ENCODE results near the gene MMP24OS.

Gene MMP24OS

DNA sequence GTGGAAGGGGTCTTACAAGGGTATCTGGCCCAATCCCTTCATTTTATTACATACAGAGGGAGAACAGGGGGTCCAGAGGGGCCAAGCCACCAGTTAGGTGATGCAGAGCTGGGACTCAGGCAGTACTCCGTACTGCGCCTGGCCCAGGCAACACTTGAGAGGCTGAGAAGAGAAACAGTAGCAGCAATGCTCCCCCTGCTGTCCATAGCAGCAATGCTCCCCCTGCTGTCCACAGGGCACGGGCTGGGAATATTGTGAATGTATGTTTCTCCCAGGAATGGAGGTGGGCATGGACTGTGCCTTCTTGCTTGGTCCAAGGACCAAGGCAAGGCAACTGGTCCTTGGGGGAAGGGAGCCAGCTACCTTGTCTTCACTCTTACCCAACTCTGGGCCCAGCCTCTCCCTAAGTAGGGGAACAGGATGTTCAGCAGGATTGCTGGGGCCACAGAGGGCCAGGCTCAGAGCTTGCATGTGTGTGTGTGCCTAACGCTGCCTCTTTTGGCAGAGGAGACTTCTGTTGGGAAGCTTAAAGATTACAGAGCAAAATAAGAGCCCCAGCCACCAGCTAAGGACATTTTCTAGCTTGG lies 29.1 kb upstream of the MMP24OS start:
- DNase-seq (ENCODE audit: low spot score) (peak; percentile 51), FAIRE-seq (peak; percentile 20)

- FAIRE-seq (peak; percentile 37), DNase-seq (ENCODE audit: low spot score) (peak; percentile 98)
Observed at GRCh38 chr20:35305682-35306556, 28.0 kb upstream of the MMP24OS start.

- FAIRE-seq (no peak), DNase-seq (ENCODE audit: low spot score) (no peak)
Observed at GRCh38 chr20:35304956-35305355, 27.0 kb upstream of the MMP24OS start.

- DNase-seq (ENCODE audit: low spot score) (peak; percentile 84), FAIRE-seq (no peak)
Observed at GRCh38 chr20:35303735-35304491, 26.0 kb upstream of the MMP24OS start.

DNA sequence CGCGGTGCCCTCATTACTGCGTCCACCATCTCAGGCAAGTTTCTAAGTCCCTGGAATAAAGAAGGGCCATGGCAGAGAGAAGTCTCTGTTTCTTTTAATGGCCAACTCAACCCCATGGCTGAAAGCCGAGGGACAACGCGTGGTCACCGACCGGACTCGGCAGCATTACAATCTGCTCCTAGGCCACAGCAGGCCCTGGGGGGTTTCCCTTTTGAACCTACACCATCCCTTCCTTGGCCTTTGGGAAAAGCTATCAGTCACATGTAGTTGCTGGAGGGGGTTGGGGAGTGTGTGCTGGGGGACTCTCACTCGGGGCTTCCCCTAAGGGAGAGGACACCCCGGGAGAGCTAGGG lies 25.4 kb upstream of the MMP24OS start:
- DNase-seq (ENCODE audit: low spot score) (no peak), FAIRE-seq (no peak)

DNA sequence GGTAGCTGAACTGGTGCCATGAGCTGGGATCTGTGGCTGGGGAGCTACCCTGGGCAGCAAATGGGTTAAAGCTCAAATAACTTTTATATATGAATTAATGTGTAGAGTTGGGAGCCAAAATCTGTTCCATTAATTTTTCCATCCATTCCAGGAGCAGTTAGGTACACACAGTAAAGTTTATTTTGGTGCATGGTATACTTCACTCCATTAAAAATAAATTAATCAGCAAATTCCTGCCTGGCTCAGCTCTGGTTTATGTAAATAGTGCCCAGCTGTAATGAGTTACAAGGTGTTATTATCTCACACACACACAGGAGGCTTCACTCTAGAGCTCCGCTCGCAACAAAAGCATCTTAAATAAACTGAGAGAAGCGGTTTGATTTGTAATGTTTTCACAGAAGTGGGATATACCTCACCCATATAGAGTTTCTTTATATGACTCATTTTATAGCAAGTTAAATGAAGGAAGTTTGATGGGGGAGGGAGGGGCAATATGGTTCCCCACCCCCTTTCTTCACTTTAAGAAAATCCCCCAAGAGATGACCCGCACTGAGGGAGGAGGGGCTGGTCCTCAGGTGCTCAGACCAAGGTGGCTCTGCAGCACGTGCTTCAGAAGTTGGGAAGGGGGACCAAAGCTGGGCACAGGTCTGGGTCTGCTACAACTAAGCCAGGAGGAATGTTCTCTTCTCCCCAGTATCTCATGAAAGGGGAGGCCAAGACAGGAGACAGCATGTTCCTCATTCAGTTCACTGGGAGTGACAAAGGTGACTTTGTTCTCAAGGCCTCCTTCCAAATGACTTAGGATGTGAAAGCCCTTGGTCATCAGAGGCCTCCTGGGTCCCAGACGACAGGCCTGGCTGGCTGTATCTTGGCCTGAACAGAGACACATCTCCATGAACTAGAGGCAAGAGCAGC lies 24.8 kb upstream of the MMP24OS start:
- no peak for FAIRE-seq
- DNase-seq (ENCODE audit: low spot score), result no peak

- FAIRE-seq, result no peak
- DNase-seq (ENCODE audit: low spot score), result no peak
Observed at GRCh38 chr20:35301426-35301825, 23.5 kb upstream of the MMP24OS start.

- FAIRE-seq, result no peak
Observed at GRCh38 chr20:35300469-35301262, 22.7 kb upstream of the MMP24OS start.

DNA sequence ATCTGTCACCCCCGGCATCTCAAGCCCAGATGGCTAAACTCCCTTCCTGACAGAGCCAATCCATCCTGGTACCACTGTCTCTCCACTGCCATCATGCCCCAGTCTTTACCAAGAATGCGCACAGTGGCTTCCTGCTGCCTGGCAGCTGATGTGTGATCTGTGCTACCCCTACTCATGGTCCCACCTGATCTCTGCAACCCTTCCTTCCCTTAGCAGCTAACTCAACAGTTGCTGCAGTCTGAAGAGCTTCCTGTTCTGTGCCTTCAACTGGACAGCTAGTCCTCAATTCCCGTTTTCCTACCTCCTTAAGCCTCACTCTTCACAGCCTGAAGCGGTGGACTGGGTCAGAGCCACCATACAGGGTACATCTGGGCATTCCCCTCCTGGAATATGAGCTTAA lies 21.9 kb upstream of the MMP24OS start:
- FAIRE-seq (no peak), DNase-seq (ENCODE audit: low spot score) (no peak)

More at GRCh38 chr20:35300469-35301262, 22.7 kb upstream of the MMP24OS start:
- DNase-seq (ENCODE audit: low spot score), result no peak

DNA sequence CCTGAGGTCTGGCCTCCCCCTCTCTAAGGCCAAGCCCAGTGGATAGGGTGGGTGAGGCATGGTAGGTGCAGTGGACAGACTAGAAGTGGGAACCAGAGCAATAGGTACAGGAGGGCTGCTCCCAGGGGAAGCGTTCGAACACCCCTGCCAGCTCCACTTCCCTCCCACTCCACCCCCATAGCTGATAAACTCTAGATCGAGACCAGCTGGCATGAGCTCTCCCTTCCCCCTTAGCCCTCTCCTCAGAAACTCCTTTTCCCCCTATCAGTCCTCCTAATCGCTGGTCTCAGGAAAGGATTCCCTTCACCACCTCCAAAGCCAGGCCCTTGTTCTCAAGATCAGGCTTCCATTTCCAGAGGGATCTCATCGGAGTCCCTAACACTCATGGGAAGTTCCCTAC lies 20.3 kb upstream of the MMP24OS start:
- FAIRE-seq (no peak), DNase-seq (ENCODE audit: low spot score) (no peak)

DNA sequence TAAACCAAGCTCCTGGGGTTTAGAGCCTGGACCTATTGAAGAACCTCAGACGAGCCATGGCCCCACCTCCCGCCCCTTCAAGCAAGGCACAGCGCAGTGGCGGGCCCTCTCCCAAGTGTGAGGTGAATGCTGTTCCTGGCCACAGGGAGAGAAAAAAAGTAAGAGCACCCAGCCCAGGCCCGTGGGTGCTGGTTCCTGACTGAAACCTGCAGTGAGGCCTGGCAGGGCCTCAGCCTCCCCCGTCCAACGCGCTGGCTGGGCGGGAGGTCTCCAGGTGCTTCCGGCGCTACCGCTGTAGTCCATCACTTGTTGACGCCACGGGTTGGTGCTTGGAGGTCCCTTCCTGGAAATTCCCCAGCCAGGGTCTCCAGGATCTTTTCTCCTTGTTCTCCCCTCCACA lies 19.8 kb upstream of the MMP24OS start:
- DNase-seq (ENCODE audit: low spot score), result no peak

DNA sequence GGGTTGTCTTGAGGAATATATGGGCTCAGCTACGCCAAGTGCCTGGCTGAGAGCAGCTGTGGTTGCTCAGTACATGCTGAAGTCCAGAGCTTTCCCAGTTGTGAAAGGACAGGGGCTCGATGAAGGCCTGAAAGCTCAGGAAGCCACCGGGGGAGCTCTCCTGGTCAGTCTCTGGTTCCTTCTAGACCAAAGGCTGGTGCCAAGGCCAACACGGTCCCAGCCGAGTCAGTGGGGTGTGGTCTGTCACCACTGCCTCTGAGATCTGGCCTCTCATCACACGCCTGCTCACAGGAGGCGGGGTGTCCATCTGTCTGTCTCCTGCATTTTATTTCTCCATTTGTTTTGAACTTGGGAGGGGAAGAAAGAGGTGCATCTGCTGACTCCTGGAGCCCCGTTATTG lies 19.2 kb upstream of the MMP24OS start:
- FAIRE-seq, result no peak

More for the DNA sequence above, 19.8 kb upstream of the MMP24OS start:
- no peak for FAIRE-seq

DNA sequence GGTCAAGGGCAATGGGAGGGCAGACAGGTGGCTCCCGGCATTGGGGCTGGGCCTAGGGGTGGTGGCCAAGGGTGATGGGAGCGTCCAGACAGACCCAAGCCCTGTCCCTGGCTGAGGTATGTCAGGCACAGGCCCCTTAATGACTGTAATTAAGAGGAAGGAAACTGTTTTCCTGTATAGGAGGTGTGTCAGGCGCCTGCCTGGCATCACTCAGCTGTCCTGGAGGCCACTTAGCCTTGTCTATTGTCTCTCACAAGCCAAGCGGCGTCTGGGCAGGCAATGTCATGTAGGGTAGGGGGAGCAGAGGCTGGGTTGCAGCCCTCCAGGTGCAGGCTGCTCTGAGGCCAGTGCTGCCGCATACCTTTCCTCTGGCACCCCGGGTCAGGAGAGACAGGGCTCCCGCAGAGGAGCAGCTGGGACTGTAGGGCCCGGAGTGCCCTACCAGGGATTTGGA lies 18.2 kb upstream of the MMP24OS start:
- FAIRE-seq (no peak), DNase-seq (ENCODE audit: low spot score) (no peak)

More for the DNA sequence above, 19.2 kb upstream of the MMP24OS start:
- no peak for DNase-seq (ENCODE audit: low spot score)

- DNase-seq (ENCODE audit: low spot score), result no peak
- peak; percentile 87 for FAIRE-seq
Observed at GRCh38 chr20:35295674-35296073, 17.8 kb upstream of the MMP24OS start.

GRCh38 chr20:35295058-35295457 lies 17.1 kb upstream of the MMP24OS start:
- no peak for FAIRE-seq
- no peak for DNase-seq (ENCODE audit: low spot score)

DNA sequence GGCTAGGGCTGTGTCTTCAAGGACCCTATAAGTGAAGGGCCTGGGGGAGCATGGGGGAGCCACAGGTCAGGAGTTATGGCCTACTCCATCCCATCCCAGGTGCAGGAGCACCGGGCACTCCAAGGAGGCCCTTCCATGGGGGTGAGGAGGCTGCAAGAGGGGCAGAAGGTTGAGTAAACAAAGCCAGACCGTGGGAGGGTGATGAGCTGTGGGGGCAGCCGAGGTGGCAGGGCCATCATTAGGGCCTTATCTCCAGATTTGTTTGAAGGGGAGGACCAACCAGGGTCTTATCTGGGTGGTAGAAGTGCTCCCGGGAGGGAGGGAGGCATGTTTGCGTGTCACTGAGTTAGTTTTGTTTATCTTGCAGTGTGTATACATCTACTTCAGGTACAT lies 16.4 kb upstream of the MMP24OS start:
- DNase-seq (ENCODE audit: low spot score) (no peak), FAIRE-seq (no peak)

DNA sequence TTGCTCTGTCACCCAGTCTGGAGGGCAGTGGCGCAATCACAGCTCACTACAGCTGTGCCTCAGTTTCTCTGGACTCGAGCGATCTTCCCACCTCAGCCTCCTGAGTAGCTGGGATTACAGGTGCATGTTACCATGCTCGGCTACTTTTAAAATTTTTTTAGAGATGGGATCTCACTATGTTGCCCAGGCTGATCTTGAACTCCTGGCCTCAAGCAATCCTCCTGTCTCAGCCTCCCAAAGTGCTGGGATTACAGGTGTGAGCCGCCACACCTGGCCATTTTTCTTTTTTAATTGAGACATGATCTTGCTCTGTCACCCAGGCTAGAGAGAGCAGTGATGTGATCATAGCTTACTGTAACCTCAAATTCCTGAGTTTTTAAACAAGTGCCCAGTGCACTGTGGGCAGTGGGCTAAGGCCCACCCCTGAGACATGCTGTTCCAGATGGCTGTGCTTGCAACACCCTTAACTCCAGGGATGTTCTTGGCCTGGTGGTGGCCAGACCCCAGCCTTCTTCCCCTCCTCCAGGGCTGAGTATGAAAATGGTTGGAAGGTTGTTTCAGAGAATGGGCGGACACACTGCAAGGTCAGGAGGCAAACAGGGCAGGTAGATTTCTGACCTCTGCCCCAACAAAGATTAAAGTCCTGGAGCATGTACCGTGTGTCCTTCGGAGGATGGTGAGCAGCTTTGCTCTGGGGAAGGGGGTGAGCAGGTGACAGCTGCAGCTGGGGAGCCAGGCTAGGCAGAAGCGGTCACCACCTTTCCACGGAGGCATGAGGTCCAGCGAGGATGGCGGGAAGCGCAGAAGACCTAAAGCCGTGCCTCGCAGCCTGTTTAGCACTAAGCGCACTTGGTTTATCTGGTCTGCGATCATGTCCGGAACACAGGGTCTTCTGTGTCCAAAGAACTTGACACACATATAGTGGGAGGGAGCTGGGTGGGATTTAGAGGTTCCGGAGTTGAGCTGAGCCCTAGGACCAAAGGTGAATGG lies 15.7 kb upstream of the MMP24OS start:
- FAIRE-seq (no peak), DNase-seq (ENCODE audit: low spot score) (no peak)

DNA sequence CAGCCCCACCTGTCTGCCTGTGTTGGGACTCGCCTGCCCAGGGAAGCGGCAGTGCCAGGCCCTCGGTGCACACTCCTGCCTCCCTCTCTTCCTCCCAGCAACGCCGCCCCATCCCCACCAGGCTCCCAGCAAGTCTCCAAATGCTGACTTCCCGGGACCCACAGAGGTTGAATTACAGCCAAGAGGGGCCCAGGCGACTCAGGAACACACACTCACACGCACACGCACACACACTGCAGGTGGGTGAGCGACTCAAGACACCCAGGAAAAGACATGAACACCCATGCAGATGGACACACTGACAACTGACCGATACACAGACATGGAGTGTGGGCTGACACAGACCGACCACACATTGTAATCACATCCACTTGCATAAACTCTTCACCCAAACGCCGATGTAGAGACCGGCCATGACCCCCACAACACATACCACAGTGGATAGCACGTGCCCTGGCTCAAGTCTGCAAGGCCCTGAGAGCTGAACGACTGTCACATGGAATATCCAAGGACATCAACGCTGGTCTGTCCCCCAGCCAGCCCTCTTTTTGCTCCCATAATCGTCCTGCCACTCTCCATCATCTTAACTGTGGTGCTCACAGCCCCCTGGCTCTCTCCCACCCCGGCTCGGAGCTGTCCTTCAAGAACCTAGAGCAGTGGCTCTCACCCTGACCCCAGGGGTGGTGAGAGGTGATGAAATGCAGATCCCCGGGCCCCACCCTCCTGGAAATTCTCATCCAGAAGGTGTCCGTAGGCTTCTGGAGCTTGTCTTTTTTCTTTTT lies 14.8 kb upstream of the MMP24OS start:
- FAIRE-seq, result no peak
- no peak for DNase-seq (ENCODE audit: low spot score)

Measured in urothelium cell line (cell line).